ENCODE results near the gene BCL2A1. TPM values are rescaled to one million over a fixed set of nuclear protein-coding genes. Genes with fewer than 3 reads are reported as not detected.
"Not testable (repeated sequence)": the region's sequence is repeated elsewhere in the genome, so short reads cannot be mapped to it uniquely, and the experiment has no call there.

The BCL2A1 gene
- polyA plus RNA-seq, 1 donor from 2014 or later = 75.8 TPM

- H3K4me1 Mint-ChIP-seq = no peaks in the 10 kb centered on the region
- no peaks in the 10 kb centered on the region for H3K9me3 Mint-ChIP-seq
- H3K36me3 Mint-ChIP-seq = peaks cover 8% of the 10 kb centered on the region
- H3K27ac Mint-ChIP-seq = no peak overlapping the region
- peaks cover 6% of the 10 kb centered on the region for H3K27me3 Mint-ChIP-seq
- no peak overlapping the region for H3K4me3 Mint-ChIP-seq
Measured at GRCh38 chr15:79938143-79938542, 32.9 kb downstream of the BCL2A1 start.

GRCh38 chr15:79935556-79936201, 35.3 kb downstream of the BCL2A1 start:
- not testable (repeated sequence) for H3K27me3 Mint-ChIP-seq, H3K4me3 Mint-ChIP-seq, H3K9me3 Mint-ChIP-seq, H3K36me3 Mint-ChIP-seq, H3K27ac Mint-ChIP-seq, H3K4me1 Mint-ChIP-seq

- Mint-ChIP-seq H3K36me3 (peaks cover 3% of the 10 kb centered on the region), H3K9me3 (peaks cover 0 to 1% (median 0%) of the 10 kb centered on the region in 3 donors), H3K27me3 (peaks cover 10% of the 10 kb centered on the region), H3K4me1 (no peaks in the 10 kb centered on the region), H3K27ac (no peak overlapping the region), H3K4me3 (no peak overlapping the region)
Measured at GRCh38 chr15:79933231-79933630, 37.8 kb downstream of the BCL2A1 start.

GRCh38 chr15:79932447-79932846, 38.5 kb downstream of the BCL2A1 start:
- H3K36me3 Mint-ChIP-seq = peaks cover 3% of the 10 kb centered on the region
- peaks cover 0 to 1% (median 0%) of the 10 kb centered on the region in 3 donors for H3K9me3 Mint-ChIP-seq
- H3K4me3 Mint-ChIP-seq = no peak overlapping the region
- H3K27ac Mint-ChIP-seq = no peak overlapping the region
- peaks cover 10% of the 10 kb centered on the region for H3K27me3 Mint-ChIP-seq
- H3K4me1 Mint-ChIP-seq = no peaks in the 10 kb centered on the region

GRCh38 chr15:79930516-79930915, 40.5 kb downstream of the BCL2A1 start:
- H3K36me3 Mint-ChIP-seq = no peaks in the 10 kb centered on the region
- peaks cover 0 to 1% (median 0%) of the 10 kb centered on the region in 3 donors for H3K9me3 Mint-ChIP-seq
- no peaks in the 10 kb centered on the region for H3K4me1 Mint-ChIP-seq
- H3K27me3 Mint-ChIP-seq = peaks cover 4% of the 10 kb centered on the region
- no peak overlapping the region for H3K27ac Mint-ChIP-seq
- peak overlapping the region in 1 of 4 donors; percentile 9 for H3K4me3 Mint-ChIP-seq

DNA sequence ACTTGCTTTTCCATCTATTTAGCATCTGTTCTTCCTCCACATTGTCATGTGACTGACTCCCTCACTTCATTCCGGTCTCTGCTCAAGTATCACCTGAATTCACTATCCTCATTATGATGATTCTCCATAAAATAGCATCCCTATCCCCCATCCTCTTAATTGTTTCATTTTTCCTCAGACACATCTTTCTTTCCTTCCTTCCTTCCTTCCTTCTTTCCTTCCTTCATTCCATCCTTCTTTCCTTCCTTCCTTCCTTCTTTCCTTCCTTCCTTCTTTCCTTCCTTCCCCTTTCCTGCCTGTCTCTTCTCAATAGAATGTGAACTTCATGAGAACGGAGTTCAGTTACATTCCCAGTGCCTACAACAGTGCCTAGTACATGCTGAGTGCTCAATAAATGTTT, 41.6 kb downstream of the BCL2A1 start:
- Mint-ChIP-seq H3K9me3 (peaks cover 0 to 1% (median 0%) of the 10 kb centered on the region in 3 donors), H3K27me3 (peaks cover 4% of the 10 kb centered on the region), H3K27ac (peak overlapping the region in 2 of 3 donors; percentile 14 to 51), H3K4me3 (peak overlapping the region in 1 of 4 donors; percentile 21), H3K36me3 (no peaks in the 10 kb centered on the region), H3K4me1 (no peaks in the 10 kb centered on the region)

- not testable (repeated sequence) for H3K27me3 Mint-ChIP-seq, H3K36me3 Mint-ChIP-seq, H3K4me3 Mint-ChIP-seq, H3K9me3 Mint-ChIP-seq, H3K27ac Mint-ChIP-seq
- peaks cover 6 to 16% (median 15%) of the 10 kb centered on the region in 3 donors for H3K4me1 Mint-ChIP-seq
Measured at GRCh38 chr15:79926116-79926515, 44.9 kb downstream of the BCL2A1 start.

- Mint-ChIP-seq H3K4me1 (peaks cover 6 to 16% (median 15%) of the 10 kb centered on the region in 3 donors), H3K4me3 (peak overlapping the region; percentile 54 to 92 (median 71)), H3K9me3 (peaks cover 3 to 6% (median 3%) of the 10 kb centered on the region in 3 donors), H3K27me3 (no peaks in the 10 kb centered on the region), H3K36me3 (peaks cover 7% of the 10 kb centered on the region), H3K27ac (peak overlapping the region in 2 of 3 donors; percentile 93 to 96)
Measured at GRCh38 chr15:79924379-79924778, 46.6 kb downstream of the BCL2A1 start.

DNA sequence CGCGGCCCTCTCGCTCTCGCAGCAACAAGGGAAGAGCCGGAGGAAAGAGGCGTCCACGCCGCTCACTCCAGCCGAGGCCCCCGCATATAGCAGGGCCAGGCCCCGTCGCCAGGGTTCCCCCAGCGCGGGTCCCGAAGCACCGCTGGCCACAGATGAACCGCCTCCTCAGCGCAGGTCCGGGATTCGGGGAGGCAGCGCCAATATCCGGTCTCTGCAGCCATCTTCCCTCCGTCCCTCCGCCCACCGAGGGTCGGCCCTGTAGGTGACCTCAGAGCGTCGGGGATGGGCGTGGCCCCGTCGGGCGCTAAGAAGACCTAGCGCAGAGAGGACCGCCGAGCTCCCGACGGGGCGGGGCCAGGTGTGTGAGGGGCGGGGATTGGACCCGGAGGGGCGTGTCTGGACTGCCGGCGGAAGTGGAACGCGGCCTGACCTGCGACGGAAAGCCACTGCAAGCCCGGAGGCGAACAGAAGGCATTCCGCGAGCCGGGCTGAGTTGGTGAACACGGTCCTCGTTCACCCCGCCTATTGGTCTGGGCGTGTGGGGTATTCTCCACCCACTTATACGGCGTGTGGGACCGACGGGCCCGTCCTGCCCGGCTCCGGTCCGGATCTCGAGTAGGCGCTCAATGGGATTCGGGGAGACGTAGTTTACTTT, 47.4 kb downstream of the BCL2A1 start:
- peak overlapping the region; percentile 93 to 99 (median 96) for H3K27ac Mint-ChIP-seq
- peaks cover 9% of the 10 kb centered on the region for H3K36me3 Mint-ChIP-seq
- peaks cover 3 to 8% (median 7%) of the 10 kb centered on the region in 3 donors for H3K9me3 Mint-ChIP-seq
- H3K4me1 Mint-ChIP-seq = peaks cover 6 to 16% (median 15%) of the 10 kb centered on the region in 3 donors
- peak overlapping the region; percentile 92 to 98 (median 94) for H3K4me3 Mint-ChIP-seq
- no peaks in the 10 kb centered on the region for H3K27me3 Mint-ChIP-seq

GRCh38 chr15:79923079-79923514, 47.9 kb downstream of the BCL2A1 start:
- H3K9me3 Mint-ChIP-seq = peaks cover 3 to 11% (median 7%) of the 10 kb centered on the region in 3 donors
- H3K27me3 Mint-ChIP-seq = no peaks in the 10 kb centered on the region
- H3K4me1 Mint-ChIP-seq = peaks cover 6 to 16% (median 15%) of the 10 kb centered on the region in 3 donors
- peaks cover 9% of the 10 kb centered on the region for H3K36me3 Mint-ChIP-seq
- H3K4me3 Mint-ChIP-seq = peak overlapping the region; percentile 92 to 98 (median 94)
- H3K27ac Mint-ChIP-seq = peak overlapping the region; percentile 93 to 99 (median 96)

DNA sequence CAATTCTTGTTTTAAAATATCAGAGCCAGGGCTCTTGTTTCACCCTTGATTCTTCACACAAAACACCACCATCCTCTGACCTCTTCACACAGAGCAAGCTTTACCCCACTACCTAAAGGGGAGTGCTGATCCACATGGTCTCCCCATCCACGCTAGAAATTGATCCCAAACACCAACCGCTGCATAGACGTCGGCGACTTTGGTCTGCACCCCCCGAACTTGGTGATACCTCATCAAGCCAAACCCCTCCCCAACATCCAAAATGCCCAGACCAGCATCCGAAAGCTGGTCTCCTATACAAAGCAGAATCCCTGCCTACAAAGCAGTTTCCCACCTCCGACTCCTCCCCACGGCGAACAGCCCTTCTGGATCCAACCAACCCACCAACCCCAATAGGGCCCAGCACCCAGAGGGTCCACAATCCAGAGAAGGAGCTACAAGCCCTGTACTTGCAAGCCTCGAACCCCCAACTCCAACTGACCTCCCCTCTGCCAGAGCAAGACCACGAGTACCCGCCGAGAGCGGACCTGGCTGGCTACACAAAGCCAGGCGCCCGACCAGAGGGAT, 48.4 kb downstream of the BCL2A1 start:
- peak overlapping the region; percentile 92 to 98 (median 94) for H3K4me3 Mint-ChIP-seq
- peaks cover 9% of the 10 kb centered on the region for H3K36me3 Mint-ChIP-seq
- peaks cover 6 to 14% (median 10%) of the 10 kb centered on the region in 3 donors for H3K9me3 Mint-ChIP-seq
- no peaks in the 10 kb centered on the region for H3K27me3 Mint-ChIP-seq
- peaks cover 6 to 16% (median 15%) of the 10 kb centered on the region in 3 donors for H3K4me1 Mint-ChIP-seq
- peak overlapping the region; percentile 93 to 99 (median 96) for H3K27ac Mint-ChIP-seq

GRCh38 chr15:79919749-79920511, 51.1 kb downstream of the BCL2A1 start:
- H3K27ac Mint-ChIP-seq = peak overlapping the region in 2 of 3 donors; percentile 7 to 35

DNA sequence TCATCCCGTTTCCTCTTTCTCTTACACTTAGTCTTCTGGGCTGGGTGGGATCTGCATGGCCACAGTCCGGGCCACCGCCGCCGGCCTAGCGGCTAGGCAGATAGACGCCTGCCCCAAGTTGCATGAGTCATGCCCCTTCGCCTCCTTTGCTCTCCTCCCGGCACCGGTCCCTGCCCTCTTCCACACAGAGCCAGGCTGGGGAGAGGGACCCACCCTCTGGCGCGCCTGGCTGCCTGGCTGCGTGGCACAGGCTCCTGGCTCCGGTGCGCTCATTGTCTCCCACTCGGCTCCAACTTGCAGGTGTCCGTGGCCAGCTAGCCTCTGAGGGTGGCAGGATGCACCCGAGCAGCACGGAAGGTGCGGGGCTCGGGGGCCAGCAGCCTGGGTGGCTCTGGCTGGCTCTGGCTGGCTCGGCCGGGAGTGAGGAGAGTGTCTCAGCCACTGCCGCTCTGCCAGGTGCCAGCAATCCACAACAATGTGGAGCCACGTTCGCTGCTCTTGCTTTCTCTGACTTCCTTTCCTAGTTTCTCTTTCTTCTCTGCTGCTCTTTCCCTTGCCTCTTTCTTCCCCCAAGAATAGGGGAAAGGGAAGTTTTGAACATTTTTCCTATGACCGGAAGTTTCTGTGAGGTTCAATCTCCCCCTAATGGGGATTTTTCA, 51.8 kb downstream of the BCL2A1 start:
- Mint-ChIP-seq H3K9me3 (peaks cover 12 to 22% (median 21%) of the 10 kb centered on the region in 3 donors), H3K27me3 (no peaks in the 10 kb centered on the region), H3K4me1 (peaks cover 5 to 16% (median 15%) of the 10 kb centered on the region in 3 donors), H3K36me3 (peaks cover 12% of the 10 kb centered on the region), H3K4me3 (no peak overlapping the region), H3K27ac (no peak overlapping the region)

More at GRCh38 chr15:79919749-79920511, 51.1 kb downstream of the BCL2A1 start:
- Mint-ChIP-seq H3K4me1 (peaks cover 6 to 16% (median 15%) of the 10 kb centered on the region in 3 donors), H3K36me3 (peaks cover 12% of the 10 kb centered on the region), H3K9me3 (peaks cover 8 to 19% (median 17%) of the 10 kb centered on the region in 3 donors), H3K4me3 (peak overlapping the region in 2 of 4 donors; percentile 6 to 70), H3K27me3 (no peaks in the 10 kb centered on the region)

- no peak overlapping the region for H3K27ac Mint-ChIP-seq
- H3K4me3 Mint-ChIP-seq = no peak overlapping the region
- no peaks in the 10 kb centered on the region for H3K27me3 Mint-ChIP-seq
Measured at GRCh38 chr15:79918278-79918677, 52.7 kb downstream of the BCL2A1 start.

More at GRCh38 chr15:79918278-79918677, 52.7 kb downstream of the BCL2A1 start:
- peaks cover 15% of the 10 kb centered on the region for H3K36me3 Mint-ChIP-seq
- H3K4me1 Mint-ChIP-seq = peaks cover 0 to 13% (median 9%) of the 10 kb centered on the region in 3 donors
- H3K9me3 Mint-ChIP-seq = peaks cover 14 to 28% (median 22%) of the 10 kb centered on the region in 3 donors

Data from IgD-negative memory B cell (primary cell).